ENCODE data around the gene MACROD2.

Gene MACROD2

DNA sequence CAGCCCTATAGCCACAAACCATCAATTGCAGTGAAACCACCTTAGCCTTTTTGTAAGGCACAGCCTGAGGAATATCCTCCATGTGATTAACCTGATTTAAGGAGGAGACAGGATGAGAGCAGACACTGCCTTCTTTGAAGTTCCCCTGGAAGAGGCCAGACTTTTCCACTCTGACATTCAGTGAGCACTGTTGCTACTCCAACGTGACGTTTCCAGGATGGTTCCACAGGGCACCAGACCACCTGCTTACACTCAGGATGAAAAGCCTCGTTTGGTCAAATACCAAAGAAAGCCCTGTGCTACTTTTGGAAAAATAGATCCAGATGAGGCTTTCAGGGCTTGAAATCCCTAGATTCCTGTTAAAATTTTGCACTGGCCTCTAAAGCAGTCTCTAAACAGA, 1444.2 kb downstream of the MACROD2 start:
- no peak for DNase-seq

- DNase-seq = no peak
Observed at GRCh38 chr20:15440049-15440820, 1444.9 kb downstream of the MACROD2 start.

DNA sequence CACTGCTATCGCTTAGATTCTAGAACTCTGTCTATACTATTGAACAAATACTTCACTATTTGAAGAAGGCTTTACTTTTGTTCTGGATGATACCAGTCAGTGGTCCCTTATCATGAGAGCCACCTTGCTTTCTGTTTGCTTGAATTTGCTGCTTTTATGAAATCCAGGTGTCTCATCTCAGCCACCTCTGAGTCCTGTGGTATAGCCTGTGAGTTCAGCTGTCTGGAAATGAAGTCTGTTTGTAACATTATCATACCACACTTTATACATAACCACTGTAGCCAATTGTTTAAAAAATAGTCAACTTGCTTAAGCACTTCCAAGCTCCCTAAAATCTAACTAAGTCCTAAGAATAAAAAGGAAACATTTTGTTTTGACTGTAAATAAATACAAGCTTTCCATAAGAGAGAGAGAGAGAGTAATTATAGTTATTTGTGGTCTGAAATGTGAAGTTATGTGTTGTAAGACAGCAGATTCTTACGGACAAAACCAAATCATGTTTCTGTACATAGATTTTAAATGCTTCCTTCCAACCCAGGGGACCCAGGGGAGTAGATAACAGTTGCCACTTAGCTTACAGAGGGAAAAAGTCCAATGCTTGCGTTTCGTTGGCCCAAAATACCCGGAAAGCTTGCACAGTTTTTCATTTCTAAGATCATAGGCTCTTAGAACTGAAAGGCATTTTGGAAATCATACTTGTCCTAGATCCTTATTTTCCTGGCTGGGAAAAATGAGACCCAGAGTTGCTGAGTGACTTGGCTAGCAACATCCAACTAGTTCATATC, 1449.9 kb downstream of the MACROD2 start:
- no peak for DNase-seq

GRCh38 chr20:15446373-15446772, 1451.1 kb downstream of the MACROD2 start:
- peak; percentile 7 to 47 for DNase-seq

- no peak for DNase-seq
Observed at GRCh38 chr20:15447549-15447948, 1452.2 kb downstream of the MACROD2 start.

- DNase-seq = no peak
Observed at GRCh38 chr20:15449061-15449460, 1453.7 kb downstream of the MACROD2 start.

- DNase-seq = no peak
Observed at GRCh38 chr20:15451241-15451640, 1455.9 kb downstream of the MACROD2 start.

- DNase-seq = no peak
Observed at GRCh38 chr20:15455279-15455678, 1460.0 kb downstream of the MACROD2 start.

DNA sequence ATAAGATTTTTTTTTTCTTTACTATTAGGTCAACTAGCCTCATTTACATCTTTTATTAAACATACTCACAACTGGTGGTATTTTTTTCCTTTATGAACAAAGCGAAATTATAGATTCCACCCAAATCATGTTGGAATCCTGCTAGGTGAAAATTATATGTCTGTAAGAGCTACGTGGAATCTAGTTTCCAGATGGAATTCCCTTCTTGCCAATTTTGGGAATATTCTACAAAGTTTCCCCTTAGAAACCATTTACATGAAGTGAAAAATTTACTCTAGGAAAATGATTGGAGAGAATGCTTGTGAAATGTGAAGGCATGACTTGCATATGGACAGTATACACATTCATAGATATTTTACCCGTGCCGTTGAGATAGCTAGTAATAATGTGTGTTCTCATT, 1466.6 kb downstream of the MACROD2 start:
- DNase-seq = no peak

DNA sequence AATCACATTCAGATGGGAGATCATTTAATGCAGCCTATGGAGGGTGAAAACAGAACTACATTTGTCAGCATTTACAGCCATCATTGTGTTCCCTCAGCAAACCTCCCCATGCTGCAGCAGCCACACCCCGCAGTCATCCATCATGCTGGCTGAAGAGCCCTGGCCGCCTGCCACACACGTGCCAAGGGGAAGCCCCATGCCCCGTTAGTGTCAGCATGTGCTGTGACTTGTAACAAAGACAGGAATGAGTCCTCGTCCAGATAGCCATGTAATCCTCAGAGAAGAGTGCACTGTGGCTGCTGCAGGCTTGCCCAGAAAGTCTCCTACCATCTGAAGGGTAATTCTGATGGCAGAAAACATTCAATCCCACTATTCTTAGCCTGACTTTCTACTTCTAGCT, 1480.2 kb downstream of the MACROD2 start:
- DNase-seq = peak; percentile 12 to 52

GRCh38 chr20:15476186-15476585, 1480.9 kb downstream of the MACROD2 start:
- DNase-seq = no peak

DNA sequence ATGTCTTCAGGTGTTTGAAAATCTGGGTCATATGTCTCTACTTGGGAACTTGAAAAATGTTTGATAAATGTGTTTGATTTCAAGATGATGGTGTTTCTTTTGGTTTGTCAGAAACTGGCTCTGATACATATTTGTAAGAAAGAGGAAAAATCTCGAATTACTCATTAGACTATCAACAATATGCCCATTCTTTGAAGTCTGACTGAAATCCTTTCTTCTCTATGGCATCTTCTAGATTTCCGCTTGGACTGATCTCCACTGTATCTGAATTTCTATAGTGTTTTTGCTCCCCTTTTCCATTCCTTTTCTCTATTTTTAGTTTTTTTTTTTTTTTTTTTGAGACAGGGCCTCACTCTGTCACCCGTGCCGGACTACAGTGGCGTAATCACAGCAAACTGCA, 1481.5 kb downstream of the MACROD2 start:
- no peak for DNase-seq

DNA sequence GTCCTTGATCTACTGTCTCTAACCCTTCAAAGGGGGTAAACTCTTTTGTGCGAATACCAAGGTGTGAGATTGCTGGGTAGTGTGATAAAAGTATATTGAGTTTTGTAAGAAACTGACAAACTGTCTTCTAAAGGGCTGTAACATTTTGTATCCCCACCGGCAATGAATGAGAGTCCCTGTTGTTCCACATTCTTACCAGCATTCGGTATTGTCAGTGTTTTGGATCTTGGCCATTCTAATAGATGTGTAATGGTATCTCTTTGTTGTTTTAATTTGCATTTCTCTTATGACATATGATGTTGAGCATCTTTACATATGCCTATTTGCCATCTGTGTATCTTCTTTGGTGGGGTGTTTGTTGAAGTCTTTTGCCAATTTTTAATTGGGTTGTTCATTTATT, 1487.2 kb downstream of the MACROD2 start:
- DNase-seq = no peak

- no peak for DNase-seq
Observed at GRCh38 chr20:15485519-15485918, 1490.2 kb downstream of the MACROD2 start.

DNA sequence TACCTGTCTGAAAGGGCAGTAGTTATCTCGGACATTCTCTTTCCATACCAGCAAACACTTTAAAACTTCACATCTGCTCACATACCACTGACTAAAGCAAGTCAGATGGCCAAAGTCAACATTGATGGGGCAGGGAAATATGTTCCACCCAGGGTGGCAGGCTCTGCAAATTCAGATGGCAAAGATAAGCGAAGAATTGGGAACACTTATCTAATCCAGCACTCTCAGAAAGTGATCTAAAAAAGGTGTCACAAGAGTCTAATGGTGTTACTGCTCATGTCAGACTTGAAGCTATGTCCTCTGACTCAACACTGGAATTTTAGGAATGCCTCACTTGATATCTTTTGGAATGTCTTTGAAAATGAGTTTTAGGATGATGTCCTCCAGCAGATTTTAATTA, 1491.7 kb downstream of the MACROD2 start:
- DNase-seq = no peak

DNA sequence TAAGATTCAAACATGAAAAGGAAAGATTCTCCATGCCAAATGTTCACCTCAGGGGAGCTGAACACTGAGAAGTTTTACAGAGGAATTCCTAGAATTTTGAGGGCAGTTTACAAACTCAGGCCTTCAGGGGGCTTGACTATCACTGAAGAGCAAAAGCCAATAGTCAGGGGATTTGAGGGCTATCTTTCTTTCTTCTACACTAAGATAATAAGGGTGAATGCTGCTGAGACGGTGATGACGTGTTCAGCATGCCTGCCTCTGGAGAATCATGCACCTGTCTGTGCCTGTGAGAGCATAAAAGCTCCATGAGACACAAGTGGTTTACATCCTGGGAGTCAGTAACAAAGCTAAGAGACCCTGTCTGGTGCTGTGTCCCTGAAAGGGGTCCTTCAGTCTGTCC, 1492.4 kb downstream of the MACROD2 start:
- DNase-seq = no peak

- DNase-seq = no peak
Observed at GRCh38 chr20:15491575-15491974, 1496.3 kb downstream of the MACROD2 start.

GRCh38 chr20:15494851-15495250, 1499.5 kb downstream of the MACROD2 start:
- no peak for DNase-seq

DNA sequence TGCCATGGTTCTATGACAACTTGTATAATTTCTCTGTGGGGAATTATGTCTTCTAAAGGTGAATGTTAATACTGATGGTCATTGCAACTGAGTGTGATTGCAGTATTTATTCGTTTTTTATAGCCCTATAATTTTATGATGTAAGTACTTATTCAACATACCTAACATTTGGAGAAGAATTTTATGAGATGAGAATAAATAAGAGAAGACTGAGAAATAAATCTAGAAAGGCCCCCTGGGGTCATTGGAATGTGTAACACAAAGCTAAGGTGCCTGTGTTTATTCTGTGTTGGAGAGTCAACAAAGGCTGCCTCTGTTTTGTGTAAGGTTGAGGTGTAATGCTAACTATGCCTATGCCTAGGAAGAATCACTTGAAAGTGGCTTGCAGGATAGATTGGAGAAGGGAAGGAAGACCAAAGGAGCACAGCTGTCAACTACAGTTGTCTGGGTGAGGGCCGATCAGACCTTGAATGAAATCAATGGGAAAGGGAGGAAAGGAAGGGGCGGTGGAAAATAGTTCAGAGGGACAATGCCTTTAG, 1501.3 kb downstream of the MACROD2 start:
- no peak for DNase-seq

DNA sequence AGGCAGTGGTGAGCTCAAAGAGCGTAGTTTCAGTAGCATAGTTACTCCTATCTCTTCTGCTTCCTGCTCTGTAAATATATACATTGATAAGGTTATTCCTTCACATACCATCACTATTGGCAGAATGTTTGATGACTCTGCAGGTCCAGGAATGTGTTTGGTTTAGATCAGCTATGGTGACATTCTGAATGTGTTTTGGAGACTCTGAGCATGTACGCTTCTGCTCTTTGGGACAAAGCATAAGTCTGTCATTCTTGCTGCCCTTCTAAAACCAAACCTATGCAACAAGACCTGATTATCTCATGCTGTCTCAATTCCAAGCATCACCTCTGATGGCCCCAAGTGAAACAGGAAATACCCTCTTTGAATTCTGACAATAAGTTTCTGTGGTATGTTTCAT, 1503.6 kb downstream of the MACROD2 start:
- DNase-seq = no peak

GRCh38 chr20:15506311-15506710, 1511.0 kb downstream of the MACROD2 start:
- DNase-seq = no peak

- DNase-seq = no peak
Observed at GRCh38 chr20:15507151-15507550, 1511.8 kb downstream of the MACROD2 start.

GRCh38 chr20:15511551-15511950, 1516.2 kb downstream of the MACROD2 start:
- no peak for DNase-seq

DNA sequence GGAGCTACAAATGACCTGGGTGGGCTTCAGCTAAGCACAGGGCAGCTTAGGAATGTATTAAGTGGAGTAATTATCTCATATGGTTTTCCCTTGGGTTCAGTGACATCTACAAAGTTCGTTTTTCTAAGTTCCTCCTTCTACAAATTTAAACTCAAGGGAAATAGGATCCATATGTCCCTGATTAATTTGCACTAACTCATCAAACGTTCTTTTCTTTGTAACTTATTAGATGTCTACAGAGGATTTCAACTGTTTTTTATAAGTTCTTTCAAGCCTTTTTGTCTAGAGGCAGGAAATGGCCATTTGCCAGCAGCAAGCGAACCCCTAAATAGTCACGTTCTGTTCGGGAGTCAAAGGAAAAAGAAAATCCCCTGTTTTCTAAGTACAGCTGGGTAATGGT, 1517.6 kb downstream of the MACROD2 start:
- no peak for DNase-seq
